Glutamatergic neuron (in vitro differentiated cells): ENCODE measurements around the gene ICA1. TPM values are rescaled to one million over a fixed set of nuclear protein-coding genes. Genes with fewer than 3 reads are reported as not detected.

Source experiments
- DNase-seq: peaks from one replicate; pipeline ENCODE4 v3.0.0; 2022
- H3K27ac Mint-ChIP-seq: one replicate; pipeline ENCODE4 v1.8.0; 2020; ENCODE audit warnings: mild to moderate bottlenecking, mixed read lengths, inconsistent platforms; ENCODE audit not compliant: unreplicated experiment
- H3K27me3 Mint-ChIP-seq: one replicate; pipeline ENCODE4 v1.8.0; 2020; ENCODE audit warnings: mild to moderate bottlenecking, moderate library complexity, mixed read lengths, inconsistent platforms; ENCODE audit not compliant: unreplicated experiment
- H3K36me3 Mint-ChIP-seq: one replicate; pipeline ENCODE4 v1.8.0; 2020; ENCODE audit warnings: mild to moderate bottlenecking, mixed read lengths, inconsistent platforms; ENCODE audit not compliant: unreplicated experiment
- H3K4me1 Mint-ChIP-seq: one replicate; pipeline ENCODE4 v1.8.0; 2020; ENCODE audit warnings: mild to moderate bottlenecking, low read depth, mixed read lengths, inconsistent platforms; ENCODE audit not compliant: unreplicated experiment
- H3K4me3 Mint-ChIP-seq: one replicate; pipeline ENCODE4 v1.8.0; 2020; ENCODE audit warnings: mild to moderate bottlenecking, mixed read lengths, inconsistent platforms; ENCODE audit not compliant: unreplicated experiment
- H3K9me3 Mint-ChIP-seq: one replicate; pipeline ENCODE4 v1.8.0; 2020; ENCODE audit warnings: mild to moderate bottlenecking, moderate library complexity, mixed read lengths, inconsistent platforms; ENCODE audit not compliant: unreplicated experiment
- CTCF ChIP-seq: fragments of 200-600 bp; sonication (generic); IDR thresholded peaks from one replicate; pipeline ENCODE4 v1.5.0; 2021; ENCODE audit not compliant: partially characterized antibody, unreplicated experiment
- total RNA-seq: library from RNA; stranded (reverse); fragmentation: NEBNext Ultra II Directional; extraction: Animal tissue kit (Norgen Biotek cat#: 25700); gene quantifications from one replicate; pipeline ENCODE4 v1.2.1, GENCODE V29; 2021; ENCODE audit not compliant: unreplicated experiment

The ICA1 gene
- total RNA-seq, 1 donor from 2014 or later = 9.8 TPM

DNA sequence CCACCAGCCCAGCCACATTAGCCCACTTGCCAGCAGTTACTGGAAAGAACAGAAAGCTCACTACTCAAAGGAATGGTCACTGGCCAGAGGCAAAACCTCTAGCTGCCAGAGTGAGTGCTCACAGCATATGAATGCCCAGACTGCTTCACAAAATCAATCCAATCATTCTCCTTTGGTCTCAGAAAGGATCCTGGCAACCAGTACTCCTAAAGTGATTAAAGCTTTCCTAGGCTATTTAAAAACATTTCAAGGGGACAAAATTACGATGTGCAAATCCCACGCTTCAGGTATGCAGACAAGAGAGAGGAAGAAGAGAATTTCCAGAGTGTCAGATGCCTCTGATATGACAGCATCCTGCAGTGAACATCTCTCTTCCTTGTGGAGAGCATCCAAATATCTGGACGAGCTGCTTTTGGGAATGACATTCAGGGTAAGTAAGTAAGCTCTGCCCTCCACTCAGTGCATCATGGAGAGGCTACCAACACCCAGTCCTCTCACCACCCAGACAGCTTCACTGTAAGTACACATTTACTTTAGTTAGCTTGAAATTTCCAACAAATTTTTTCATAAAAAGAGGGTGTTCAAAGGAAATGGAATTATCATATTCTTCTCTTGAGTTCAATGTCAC lies 25.1 kb downstream of the ICA1 start:
- Mint-ChIP-seq H3K27me3 (no peaks in the 10 kb centered on the region), H3K4me1 (no peaks in the 10 kb centered on the region), H3K36me3 (peaks cover 8% of the 10 kb centered on the region), H3K4me3 (no peak overlapping the region), H3K9me3 (peaks cover 3% of the 10 kb centered on the region), H3K27ac (no peak overlapping the region)
- DNase-seq = no peak
- TF ChIP-seq CTCF = no peak

DNA sequence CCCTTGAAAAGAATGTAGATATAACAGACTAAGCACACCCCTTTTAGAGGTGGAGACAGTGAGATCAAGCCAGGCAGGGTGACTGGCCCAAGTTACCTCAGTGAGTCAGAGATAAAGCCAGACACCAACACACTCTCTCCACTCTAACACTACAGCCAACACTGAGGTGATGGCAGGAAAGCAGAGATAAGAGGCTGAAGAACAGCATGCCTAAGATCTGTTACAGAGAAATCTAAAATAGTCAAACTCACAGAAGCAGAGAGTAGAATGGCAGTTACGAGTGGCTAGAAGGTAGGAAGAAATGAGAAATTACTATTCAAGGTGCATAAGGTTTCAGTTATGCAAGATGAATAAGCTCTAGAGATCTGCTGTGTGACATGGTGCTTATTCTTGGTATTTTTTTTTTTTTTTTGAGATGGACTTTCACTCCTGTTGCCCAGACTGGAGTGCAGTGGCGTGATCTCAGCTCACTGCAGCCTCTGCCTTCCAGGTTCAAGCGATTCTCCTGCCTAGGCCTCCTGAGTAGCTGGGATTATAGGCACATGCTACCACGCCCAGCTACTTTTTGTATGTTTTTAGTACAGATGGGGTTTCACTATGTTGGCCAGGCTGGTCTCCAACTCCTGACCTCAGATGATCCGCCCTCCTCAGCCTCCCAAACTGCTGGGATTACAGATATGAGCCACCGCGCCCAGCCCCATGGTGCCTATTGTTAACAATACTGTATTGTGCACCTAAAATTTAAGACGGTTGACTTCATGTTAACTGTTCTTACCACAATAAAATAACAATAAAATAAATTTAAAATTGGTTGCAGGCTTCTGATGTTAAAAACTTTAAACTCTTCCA lies 28.7 kb downstream of the ICA1 start:
- H3K9me3 Mint-ChIP-seq = no peaks in the 10 kb centered on the region
- H3K27ac Mint-ChIP-seq = no peak overlapping the region
- H3K4me3 Mint-ChIP-seq = no peak overlapping the region
- H3K36me3 Mint-ChIP-seq = no peaks in the 10 kb centered on the region
- no peaks in the 10 kb centered on the region for H3K4me1 Mint-ChIP-seq
- no peak for DNase-seq
- H3K27me3 Mint-ChIP-seq = no peaks in the 10 kb centered on the region
- TF ChIP-seq CTCF = no peak

DNA sequence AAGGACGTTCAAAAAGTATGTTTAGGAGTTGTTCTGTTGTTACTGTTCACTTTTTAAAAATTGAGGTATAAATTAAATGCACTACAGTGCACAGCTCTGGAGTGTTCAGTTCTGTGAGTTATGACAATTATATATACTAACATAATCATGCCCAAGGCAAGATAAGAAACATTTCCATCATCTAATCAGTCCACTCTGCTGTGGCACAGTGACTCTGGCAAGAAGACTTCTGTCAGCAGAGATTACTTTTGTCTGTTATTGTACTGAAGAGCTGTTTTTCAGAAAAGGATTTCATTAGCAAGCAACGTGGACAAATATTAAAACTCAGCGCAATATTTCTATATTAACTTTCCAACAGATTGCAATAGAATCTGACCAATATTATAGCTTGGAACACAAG lies 32.0 kb downstream of the ICA1 start:
- no peaks in the 10 kb centered on the region for H3K4me1 Mint-ChIP-seq
- TF ChIP-seq CTCF = no peak
- DNase-seq = no peak
- H3K36me3 Mint-ChIP-seq = no peaks in the 10 kb centered on the region
- H3K4me3 Mint-ChIP-seq = no peak overlapping the region
- no peak overlapping the region for H3K27ac Mint-ChIP-seq
- H3K27me3 Mint-ChIP-seq = peaks cover 1% of the 10 kb centered on the region
- H3K9me3 Mint-ChIP-seq = no peaks in the 10 kb centered on the region

DNA sequence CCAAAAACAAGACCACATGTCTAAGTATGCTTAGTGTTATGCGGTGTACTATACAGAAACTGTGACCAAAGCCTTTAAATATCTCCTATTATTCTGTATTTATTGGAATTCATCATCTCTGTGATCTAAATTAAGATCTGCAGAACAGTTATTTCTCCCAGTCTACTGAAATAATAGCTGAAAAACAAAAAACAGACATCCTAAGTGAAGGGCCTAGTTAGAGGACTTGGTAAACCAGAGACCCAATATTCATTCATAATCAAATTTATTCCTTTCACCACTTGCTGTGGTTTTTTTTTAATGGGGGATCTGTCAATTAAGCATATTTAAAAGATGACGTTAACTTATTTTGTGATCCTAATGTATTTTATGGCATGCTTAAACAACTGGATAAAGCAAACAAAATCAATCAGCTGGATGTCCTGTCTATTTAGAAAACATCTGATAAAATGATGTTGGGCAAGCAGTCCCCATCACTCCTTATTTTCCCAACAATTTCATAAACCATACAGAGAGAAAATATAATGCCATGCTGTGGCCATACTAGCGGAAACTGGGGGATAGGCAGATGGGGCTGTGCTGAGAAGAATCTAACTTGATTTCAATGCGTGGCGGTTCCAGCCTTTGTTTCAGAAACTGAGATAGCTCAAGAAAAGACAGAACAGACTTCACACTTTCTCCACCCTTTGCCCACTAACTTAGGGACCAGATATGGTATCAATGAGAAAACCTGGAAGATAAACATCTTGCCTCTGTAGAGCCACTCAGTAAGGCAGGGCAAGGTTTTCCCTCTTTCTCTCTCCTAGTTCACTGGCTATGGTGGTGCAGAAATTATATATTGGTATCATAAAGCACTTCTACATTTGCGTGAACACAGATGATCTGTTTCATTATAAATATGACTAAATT lies 32.9 kb downstream of the ICA1 start:
- H3K27me3 Mint-ChIP-seq = peaks cover 1% of the 10 kb centered on the region
- no peaks in the 10 kb centered on the region for H3K9me3 Mint-ChIP-seq
- H3K4me1 Mint-ChIP-seq = no peaks in the 10 kb centered on the region
- H3K27ac Mint-ChIP-seq = no peak overlapping the region
- no peak for DNase-seq
- H3K4me3 Mint-ChIP-seq = no peak overlapping the region
- TF ChIP-seq CTCF = no peak
- H3K36me3 Mint-ChIP-seq = no peaks in the 10 kb centered on the region
